Prostate gland (tissue), 2 donors: ENCODE results near the gene FOXP1.

Experiments
- CTCF ChIP-seq, 4 experiments: fragments of 200-600 bp in 2 of 4; fragments of 450-650 bp in 2 of 4; sonication (generic) in 2 of 4; IDR thresholded peaks; 1 replicate in 3 of 4; 2 replicates in 1 of 4; pipeline ENCODE4 v1.5.1; 2016 to 2019; ENCODE audit warnings: antibody characterized with exemption in 4 of 4, mild to moderate bottlenecking in 2 of 4, moderate library complexity in 2 of 4
- POLR2A ChIP-seq: fragments of 450-650 bp; IDR thresholded peaks from one replicate; pipeline ENCODE4 v1.6.1; 2016; ENCODE audit warnings: antibody characterized with exemption, mild to moderate bottlenecking

DNA sequence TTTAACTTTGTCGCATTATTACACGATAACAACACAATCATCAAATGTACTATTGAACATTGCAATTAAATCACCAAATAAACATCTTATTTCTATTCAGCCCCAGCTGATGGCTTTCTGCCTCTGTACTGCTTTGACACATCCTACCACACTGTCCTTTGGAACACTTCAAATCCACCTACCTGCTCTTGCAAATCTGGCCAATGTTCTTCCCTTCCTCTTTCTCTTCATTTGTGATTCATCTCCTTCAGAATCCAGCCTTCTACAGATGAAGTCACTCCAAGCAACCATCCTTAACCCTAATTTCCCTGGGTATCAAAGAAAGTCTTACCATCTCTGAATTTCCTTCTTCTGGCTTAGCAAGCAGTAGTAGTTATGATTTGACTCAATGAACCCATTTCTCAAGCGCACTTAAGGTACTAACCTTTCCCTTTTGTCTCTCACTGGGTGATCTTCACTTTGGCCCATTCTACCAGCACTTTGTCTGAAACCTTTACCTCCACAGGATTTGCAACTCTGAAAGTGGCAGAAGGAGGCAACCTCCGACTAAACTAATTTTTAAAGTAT, 502.9 kb downstream of the FOXP1 start:
- TF ChIP-seq CTCF (IDR thresholded peaks at IDR 0.05) (no peak), POLR2A (no peak)
